NCI-H526 treated with DMSO at 0.1 percent for 48 hours (cell line): Measurements from ENCODE around the gene IPO4.

Source experiments
- DNase-seq: peaks from one replicate; lab custom pipeline; 2025; lab: John Stamatoyannopoulos, UW

The IPO4 gene

GRCh38 chr14:24194873-24195185 is 6.2 kb upstream of the IPO4 start:
- no peak for DNase-seq

GRCh38 chr14:24194186-24194872 is 5.7 kb upstream of the IPO4 start:
- DNase-seq, result no peak

- DNase-seq, result no peak
These were observed 4.3 kb upstream of the IPO4 start for GRCh38 chr14:24192933-24193332.

- no peak for DNase-seq
These were observed 1.8 kb upstream of the IPO4 start for GRCh38 chr14:24190416-24190815.

GRCh38 chr14:24189460-24189859 is 844 bp upstream of the IPO4 start:
- no peak for DNase-seq

GRCh38 chr14:24189059-24189375 is 401 bp upstream of the IPO4 start:
- no peak for DNase-seq

GRCh38 chr14:24187539-24187915 is 1.1 kb downstream of the IPO4 start:
- DNase-seq, result no peak

GRCh38 chr14:24186831-24187538 is 1.6 kb downstream of the IPO4 start:
- DNase-seq, result no peak

- DNase-seq, result no peak
These were observed 2.9 kb downstream of the IPO4 start for GRCh38 chr14:24185741-24186140.

- DNase-seq, result no peak
These were observed 3.6 kb downstream of the IPO4 start for GRCh38 chr14:24185026-24185425.

- no peak for DNase-seq
These were observed 4.3 kb downstream of the IPO4 start for GRCh38 chr14:24184104-24184970.

GRCh38 chr14:24183014-24183481 is 5.6 kb downstream of the IPO4 start:
- DNase-seq, result no peak

GRCh38 chr14:24182110-24182882 is 6.3 kb downstream of the IPO4 start:
- DNase-seq, result no peak

- no peak for DNase-seq
These were observed 7.1 kb downstream of the IPO4 start for GRCh38 chr14:24181371-24182077.

- DNase-seq, result no peak
These were observed 8.4 kb downstream of the IPO4 start for GRCh38 chr14:24179961-24180796.

GRCh38 chr14:24179294-24179960 is 9.2 kb downstream of the IPO4 start:
- no peak for DNase-seq

- DNase-seq, result no peak
These were observed 10.0 kb downstream of the IPO4 start for GRCh38 chr14:24178399-24179178.

- DNase-seq, result no peak
These were observed 10.7 kb downstream of the IPO4 start for GRCh38 chr14:24177891-24178290.
